ENCODE measurements around the gene AFF1.

GRCh38 chr4:87044511-87045233 is 109.9 kb downstream of the AFF1 start:
- TF ChIP-seq CREB1 (IDR thresholded peaks at IDR 0.05; ENCODE audit: low read depth) (no peak), RAD21 (IDR thresholded peaks at IDR 0.05; ENCODE audit: low read depth) (peak; percentile 13; the same call in 1 of the 2 replicates), TAF1 (IDR thresholded peaks at IDR 0.05; ENCODE audit: low read depth) (no peak), CEBPB (IDR thresholded peaks at IDR 0.05) (no peak), USF1 (IDR thresholded peaks at IDR 0.05) (no peak), FOXM1 (IDR thresholded peaks at IDR 0.05; ENCODE audit: borderline replicate concordance, low read depth) (peak; percentile 83), YY1 (IDR thresholded peaks at IDR 0.05; ENCODE audit: low read depth) (no peak), ZBTB7A (IDR thresholded peaks at IDR 0.05; ENCODE audit: low read depth) (no peak)
